HCT116 (cell line): ENCODE data around the gene CISD1.

Source experiments
- EGR1 ChIP-seq: IDR thresholded peaks from 2 replicates; pipeline ENCODE4 v1.6.1; 2012; ENCODE audit warnings: low read depth
- POLR2AphosphoS5 ChIP-seq: IDR thresholded peaks from 2 replicates; pipeline ENCODE4 v1.6.1; 2011; ENCODE audit warnings: mild to moderate bottlenecking, low read depth, low read length, moderate library complexity
- SRF ChIP-seq: IDR thresholded peaks from 2 replicates; pipeline ENCODE4 v1.6.1; 2012; ENCODE audit warnings: low read depth
- ZFX ChIP-seq: fragments of 450-650 bp; IDR thresholded peaks from 2 replicates; pipeline ENCODE4 v1.6.1; 2017
- TF ChIP-seq, protein P1 (sequence below), 3 experiments: fragments of 200-600 bp in 1 of 3; sonication (generic) in 1 of 3; IDR thresholded peaks in 2 of 3; conservative IDR thresholded peaks in 1 of 3; 2 replicates each; pipeline ENCODE4 v1.5.1; 2012 to 2017; ENCODE audit warnings: low read depth in 2 of 3, low read length in 2 of 3, antibody characterized with exemption in 1 of 3, borderline replicate concordance in 1 of 3, control low read depth in 1 of 3, mild to moderate bottlenecking in 1 of 3, mixed read lengths in 1 of 3, mixed run types in 1 of 3, moderate library complexity in 1 of 3; ENCODE audit not compliant: insufficient read depth in 1 of 3

DNA sequence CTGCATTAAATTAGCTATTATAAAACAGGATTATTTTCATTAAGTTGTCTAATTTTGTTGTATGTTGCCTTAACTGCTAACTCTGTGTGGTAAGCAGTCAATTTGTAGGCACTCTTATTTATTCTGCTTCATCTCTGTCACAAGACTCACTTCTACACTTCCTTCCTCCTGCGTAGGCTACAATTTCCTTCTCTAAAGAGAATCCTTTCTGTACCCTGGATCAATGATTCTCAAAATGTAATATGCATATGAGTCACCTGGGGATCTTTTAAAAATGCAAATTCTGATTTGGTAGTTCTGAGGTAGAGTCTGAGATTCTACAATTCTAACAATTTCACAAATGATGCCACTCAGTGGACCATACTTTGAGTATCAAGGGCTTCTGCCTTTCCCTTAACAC is 61.5 kb downstream of the CISD1 start:
- TF ChIP-seq EGR1 (no peak), ZFX (no peak), SRF (no peak), POLR2AphosphoS5 (no peak)
- TF ChIP-seq, protein P1, sequence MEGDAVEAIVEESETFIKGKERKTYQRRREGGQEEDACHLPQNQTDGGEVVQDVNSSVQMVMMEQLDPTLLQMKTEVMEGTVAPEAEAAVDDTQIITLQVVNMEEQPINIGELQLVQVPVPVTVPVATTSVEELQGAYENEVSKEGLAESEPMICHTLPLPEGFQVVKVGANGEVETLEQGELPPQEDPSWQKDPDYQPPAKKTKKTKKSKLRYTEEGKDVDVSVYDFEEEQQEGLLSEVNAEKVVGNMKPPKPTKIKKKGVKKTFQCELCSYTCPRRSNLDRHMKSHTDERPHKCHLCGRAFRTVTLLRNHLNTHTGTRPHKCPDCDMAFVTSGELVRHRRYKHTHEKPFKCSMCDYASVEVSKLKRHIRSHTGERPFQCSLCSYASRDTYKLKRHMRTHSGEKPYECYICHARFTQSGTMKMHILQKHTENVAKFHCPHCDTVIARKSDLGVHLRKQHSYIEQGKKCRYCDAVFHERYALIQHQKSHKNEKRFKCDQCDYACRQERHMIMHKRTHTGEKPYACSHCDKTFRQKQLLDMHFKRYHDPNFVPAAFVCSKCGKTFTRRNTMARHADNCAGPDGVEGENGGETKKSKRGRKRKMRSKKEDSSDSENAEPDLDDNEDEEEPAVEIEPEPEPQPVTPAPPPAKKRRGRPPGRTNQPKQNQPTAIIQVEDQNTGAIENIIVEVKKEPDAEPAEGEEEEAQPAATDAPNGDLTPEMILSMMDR (IDR thresholded peaks at IDR 0.05 in 2 of 3, conservative IDR thresholded peaks at IDR 0.05 in 1 of 3; ENCODE audit: borderline replicate concordance in 1 of 3, insufficient read depth in 1 of 3, low read depth in 2 of 3, low read length in 2 of 3) = no peak
